Activated T-helper 1 cell treated with Interleukin-2 at 50 U/mL for 16 hours (primary cell): ENCODE measurements around the gene RBM12.
"Not testable (repeated sequence)": the region's sequence is repeated elsewhere in the genome, so short reads cannot be mapped to it uniquely, and the experiment has no call there.

Source experiments
- DNase-seq: peaks from one replicate; pipeline ENCODE4 v3.0.0-alpha.2; 2020; ENCODE audit warnings: low read depth

RBM12 gene, protein sequence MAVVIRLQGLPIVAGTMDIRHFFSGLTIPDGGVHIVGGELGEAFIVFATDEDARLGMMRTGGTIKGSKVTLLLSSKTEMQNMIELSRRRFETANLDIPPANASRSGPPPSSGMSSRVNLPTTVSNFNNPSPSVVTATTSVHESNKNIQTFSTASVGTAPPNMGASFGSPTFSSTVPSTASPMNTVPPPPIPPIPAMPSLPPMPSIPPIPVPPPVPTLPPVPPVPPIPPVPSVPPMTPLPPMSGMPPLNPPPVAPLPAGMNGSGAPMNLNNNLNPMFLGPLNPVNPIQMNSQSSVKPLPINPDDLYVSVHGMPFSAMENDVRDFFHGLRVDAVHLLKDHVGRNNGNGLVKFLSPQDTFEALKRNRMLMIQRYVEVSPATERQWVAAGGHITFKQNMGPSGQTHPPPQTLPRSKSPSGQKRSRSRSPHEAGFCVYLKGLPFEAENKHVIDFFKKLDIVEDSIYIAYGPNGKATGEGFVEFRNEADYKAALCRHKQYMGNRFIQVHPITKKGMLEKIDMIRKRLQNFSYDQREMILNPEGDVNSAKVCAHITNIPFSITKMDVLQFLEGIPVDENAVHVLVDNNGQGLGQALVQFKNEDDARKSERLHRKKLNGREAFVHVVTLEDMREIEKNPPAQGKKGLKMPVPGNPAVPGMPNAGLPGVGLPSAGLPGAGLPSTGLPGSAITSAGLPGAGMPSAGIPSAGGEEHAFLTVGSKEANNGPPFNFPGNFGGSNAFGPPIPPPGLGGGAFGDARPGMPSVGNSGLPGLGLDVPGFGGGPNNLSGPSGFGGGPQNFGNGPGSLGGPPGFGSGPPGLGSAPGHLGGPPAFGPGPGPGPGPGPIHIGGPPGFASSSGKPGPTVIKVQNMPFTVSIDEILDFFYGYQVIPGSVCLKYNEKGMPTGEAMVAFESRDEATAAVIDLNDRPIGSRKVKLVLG

DNA sequence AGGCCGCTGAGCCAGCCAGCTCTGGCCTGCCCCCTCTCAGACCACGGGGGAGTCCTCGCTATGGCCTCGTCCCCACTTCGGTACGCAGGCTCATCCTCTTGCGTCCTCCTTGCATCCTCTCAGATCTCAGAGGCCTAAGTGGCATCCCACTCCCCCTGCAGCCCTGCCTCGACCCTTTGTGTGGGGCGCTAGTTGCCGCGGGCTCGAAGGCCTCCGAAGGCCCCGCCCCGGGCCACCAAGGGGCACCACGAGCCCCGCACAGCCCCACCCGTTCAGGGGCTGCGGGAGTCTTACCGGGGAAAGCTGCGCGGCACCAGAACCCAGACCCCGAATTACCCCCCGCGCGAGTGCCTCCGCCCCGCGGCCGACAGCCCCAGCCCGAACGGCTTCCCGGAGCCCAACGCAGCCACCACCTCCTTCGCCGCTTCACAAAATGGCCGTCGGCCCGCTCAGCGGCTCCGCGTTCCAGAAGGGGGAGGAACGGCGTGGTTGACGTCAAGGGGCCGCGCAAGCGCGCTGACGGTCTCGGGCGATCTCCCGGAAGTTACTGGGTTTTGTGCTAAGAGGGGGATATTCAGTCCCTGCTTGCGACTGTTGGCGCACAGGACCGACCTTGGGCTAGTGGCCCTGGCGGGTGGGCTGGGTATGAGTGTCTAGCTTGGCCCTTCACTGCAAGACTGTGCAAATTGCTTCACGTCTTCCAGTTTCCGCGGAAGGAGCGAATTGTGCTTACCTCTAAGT is at the start of gene RBM12, which contains the start of gene CPNE1:
RBM12 (minus strand) TSS at position 435 of the 741 bp plus-strand sequence. CDS start 9,578 bp downstream, outside the sequence.
CPNE1 (minus strand) TSS at position 435 of the 741 bp plus-strand sequence. CDS start 31,977 bp downstream, outside the sequence.
- peak; percentile 90 for DNase-seq

DNA sequence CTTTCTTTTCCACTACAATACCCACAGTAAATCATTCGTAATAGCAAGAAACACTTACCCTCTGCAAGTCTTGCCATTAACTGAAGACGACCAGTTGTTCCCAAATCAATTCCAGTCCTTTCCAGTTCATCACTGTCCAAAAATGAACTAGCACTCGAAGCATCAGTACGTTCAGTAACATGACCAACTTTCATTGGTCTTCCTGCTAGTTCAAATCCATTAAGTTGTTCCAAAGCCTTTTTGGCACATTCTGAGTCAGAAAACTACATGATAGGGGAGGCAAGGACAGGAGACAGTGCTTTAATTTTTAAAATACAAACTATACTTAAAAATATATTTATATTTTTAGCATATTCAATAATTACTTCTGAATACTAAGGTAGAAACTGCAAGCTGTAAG is 49.4 kb upstream of the RBM12 start:
- no peak for DNase-seq

DNA sequence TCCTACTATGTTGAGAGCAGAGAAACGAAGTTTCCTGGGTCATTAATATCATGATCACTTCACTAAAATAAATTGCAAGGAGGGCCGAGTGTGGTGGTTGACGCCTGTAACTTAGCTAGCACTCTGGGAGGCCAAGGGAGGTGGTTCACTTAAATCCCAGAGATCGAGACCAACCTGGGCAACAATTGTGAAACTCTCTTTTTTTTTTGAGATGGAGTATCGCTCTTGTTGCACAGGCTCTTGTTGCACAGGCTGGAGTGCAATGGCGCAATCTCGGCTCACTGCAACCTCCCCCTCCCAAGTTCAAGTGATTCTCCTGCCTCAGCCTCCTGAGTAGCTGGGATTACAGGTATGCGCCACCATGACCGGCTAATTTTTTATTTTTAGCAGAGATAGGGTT is 48.4 kb upstream of the RBM12 start:
- DNase-seq: not testable (repeated sequence)

DNA sequence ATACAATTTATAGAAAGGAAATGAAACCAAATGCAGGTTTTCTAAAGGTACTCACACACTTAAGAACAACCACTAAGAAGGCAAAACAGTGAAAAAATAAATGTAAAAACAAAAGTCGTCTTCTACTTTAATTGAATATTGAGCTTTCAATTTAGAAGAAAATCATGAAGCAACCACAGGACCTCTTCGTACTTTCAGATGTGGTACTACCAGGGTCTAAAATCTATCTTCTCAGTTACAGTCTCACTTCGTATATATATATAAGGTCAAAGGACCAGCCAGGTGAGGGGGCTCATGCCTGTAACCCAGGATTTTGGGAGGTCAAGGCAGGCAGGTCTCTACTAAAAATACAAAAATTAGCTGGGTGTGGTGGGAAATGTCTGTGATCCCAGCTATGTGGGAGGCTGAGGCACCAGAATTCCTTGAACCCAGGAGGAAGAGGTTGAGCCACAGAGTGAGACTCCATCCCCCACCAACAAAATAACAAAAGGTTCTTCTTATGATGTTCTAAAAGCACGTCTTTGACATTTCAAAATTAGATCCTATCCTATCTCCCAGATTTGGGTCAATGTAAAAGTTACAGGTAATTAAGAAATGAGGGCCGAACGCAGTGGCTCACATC is 47.0 kb upstream of the RBM12 start:
- no peak for DNase-seq

GRCh38 chr20:35710884-35711587 is 46.3 kb upstream of the RBM12 start:
- DNase-seq: no peak

DNA sequence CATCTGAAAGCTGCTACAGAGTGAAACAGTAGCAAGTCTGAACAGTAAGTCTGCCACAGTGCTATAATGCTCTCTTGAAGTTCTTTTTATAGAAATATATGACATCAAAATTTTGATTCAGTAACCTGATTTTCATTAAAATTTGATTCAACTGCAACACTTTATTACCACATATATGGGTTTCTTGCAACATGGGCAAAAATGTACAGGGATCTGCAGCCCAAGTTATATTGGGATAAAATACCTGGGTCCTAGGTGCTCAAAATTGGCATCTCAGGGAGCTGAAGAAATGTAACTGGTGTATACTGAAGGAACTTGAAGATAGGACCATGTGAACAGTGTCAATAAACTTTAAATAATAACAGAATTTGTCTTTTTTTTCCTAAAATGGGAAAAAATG is 45.3 kb upstream of the RBM12 start:
- no peak for DNase-seq

DNA sequence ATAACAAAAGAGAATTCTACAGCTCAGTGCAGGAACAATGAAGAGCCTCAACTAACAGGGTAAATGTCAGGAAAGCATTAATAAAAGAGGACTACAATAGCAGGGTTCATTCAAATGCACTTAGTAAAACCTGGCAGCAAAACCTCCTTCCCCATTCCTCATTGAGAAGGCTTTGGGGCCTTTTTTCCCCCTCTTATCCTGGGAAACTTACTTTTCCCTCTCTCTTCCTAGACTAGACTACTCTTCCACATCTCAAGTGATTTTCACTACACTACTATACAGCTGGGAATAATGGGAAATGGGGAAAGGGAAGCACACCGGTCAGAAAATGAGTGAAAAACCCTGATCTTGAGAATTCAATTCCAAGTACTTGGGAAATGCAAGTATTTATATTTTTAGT is 44.6 kb upstream of the RBM12 start:
- DNase-seq: no peak

GRCh38 chr20:35708502-35708901 is 43.8 kb upstream of the RBM12 start:
- DNase-seq: no peak

GRCh38 chr20:35706591-35707529 is 42.2 kb upstream of the RBM12 start:
- not testable (repeated sequence) for DNase-seq

DNA sequence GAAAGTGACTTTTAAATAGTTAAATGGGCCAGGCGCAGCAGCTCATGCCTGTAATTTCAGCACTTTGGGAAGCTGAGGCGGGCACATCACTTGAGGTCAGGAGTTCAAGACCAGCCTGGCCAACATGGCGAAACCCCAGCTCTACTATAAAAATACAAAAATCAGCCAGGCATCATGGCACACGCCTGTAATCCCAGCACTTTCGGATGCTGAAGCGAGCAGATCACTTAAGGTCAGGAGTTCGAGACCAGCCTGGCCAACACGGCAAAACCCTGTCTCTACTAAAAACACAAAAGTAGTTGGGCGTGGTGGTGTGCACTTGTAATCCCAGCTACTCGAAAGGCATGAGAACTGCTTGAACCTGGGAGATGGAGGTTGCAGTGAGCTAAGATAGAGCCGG is 41.2 kb upstream of the RBM12 start:
- not testable (repeated sequence) for DNase-seq

DNA sequence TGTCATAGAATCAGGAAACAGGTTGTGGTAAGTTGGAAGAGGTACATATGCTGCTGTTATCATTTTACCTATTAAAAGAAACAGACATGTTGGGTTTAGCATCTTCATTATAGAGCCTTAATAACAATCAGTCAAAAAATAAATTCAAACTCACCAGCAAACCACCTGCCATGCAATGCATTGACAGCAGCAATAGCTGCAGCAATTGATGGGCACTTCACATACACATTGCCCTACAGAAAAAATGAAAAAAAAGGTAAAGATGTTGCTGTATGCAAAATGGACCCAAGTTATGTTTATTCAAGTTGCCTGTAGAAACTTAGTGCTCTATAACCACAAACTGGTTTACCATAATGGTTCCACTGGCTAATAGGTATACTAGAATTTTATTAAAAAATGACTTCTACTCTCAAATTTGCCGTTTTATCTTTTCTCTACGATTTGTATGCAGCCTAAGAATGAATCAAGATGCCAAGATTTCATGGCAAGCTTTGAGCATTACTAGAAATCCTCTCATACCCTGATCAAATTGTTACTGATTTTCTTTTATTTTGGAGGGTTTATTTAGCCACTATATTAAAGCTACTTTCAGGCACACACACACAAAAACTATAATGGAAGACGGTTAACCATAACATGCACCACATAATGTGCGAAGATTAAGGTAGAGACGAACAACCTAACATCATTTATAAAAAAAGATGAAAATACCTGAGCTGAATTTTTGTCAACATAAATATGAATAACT is 40.0 kb upstream of the RBM12 start:
- no peak for DNase-seq

- no peak for DNase-seq
These were observed 38.4 kb upstream of the RBM12 start for GRCh38 chr20:35702824-35703695.

DNA sequence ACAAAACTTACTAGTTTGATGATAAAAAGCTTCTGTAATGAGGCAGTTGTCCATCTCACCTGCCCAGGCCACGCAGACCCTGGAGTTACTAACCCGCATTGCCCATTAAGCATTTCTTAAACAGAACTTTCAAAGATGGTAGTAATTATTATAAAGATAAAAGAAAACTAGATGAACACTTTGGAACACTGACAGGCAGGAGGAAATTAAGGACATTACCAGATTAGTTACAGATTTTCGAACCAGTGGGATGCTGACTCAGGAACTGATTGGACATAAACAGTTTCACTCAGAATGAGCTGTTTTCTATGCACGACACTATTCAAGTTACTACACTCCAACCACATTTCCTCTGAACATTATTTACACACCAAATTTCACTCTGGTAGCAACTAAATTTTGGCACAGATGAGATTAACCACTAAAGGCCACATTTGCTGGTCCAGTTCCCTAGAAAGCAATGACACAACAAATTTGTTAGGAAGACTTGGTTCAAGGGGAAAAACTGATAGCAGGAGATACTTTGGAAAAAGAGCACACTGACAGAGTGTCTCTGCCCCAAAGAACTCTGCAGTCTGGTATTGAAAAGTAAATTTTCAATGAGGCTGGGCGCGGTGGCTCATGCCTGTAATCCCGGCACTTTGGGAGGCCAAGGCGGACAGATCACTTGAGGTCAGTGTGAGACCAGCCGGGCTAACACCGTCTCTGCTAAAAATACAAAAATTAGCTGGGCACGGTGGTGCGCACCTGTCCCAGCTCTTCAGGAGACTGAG is 37.5 kb upstream of the RBM12 start:
- DNase-seq: no peak

- no peak for DNase-seq
These were observed 36.0 kb upstream of the RBM12 start for GRCh38 chr20:35700625-35701148.

- no peak for DNase-seq
These were observed 35.4 kb upstream of the RBM12 start for GRCh38 chr20:35699957-35700624.
